Stimulated activated CD4-positive, alpha-beta T cell treated with anti-CD3 and anti-CD28 coated beads, Interleukin-4, amount 100 ng/mL, for 4 hours (primary cell): ENCODE results near the gene CLTRN.
A peak's percentile ranks its signal among the peaks of the same experiment; 100 is the strongest.
"Not testable (repeated sequence)": the region's sequence is repeated elsewhere in the genome, so short reads cannot be mapped to it uniquely, and the experiment has no call there.

ENCODE experiments used
- DNase-seq, 2 experiments: peaks; one replicate each; pipeline ENCODE4 v3.0.0-alpha.2; 2020

Gene CLTRN, protein sequence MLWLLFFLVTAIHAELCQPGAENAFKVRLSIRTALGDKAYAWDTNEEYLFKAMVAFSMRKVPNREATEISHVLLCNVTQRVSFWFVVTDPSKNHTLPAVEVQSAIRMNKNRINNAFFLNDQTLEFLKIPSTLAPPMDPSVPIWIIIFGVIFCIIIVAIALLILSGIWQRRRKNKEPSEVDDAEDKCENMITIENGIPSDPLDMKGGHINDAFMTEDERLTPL

DNA sequence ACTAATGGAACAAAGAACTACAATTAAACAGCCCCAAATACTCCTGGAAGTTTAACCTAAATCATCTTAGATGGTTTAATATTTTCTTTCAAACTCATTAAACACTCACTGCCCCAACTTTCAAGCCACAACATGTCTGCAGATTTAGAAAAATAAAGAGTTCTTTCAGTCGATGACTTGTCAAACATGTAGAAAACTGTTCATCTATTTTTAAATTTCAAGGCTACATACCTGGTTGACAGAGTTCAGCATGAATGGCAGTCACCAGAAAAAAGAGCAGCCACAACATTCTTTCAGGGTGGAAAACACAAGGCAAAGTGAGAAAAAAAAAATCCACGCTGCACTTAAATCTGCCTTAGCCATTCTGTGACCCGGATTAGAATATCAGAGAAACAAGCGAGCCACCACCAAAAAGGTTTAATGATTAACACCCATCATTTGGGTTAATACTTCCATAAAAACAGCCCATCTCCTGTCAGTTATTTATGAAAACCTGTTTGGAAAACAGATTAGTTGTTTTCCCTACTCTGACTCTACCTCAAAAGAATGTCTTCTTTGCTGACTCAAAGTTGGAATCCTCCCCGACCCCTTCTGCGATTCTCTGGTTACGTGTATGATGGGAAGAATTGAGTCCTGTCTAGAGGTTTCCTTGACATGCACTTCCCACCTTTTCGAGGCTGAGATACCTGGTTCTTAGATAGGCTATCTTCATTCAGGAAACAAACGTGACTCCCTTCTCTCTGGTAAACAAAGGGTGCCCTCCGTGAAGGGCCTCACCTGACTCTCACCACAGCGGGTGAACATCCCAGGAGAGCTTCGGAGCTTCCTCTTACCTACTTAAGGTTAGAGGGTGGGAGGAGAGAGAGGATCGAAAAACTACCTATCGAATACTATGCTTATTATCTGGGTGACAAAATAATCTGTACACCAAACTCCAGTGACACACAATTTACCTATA lies at the start of gene CLTRN:
Gene CLTRN (minus strand): TSS at position 319 of the 958 bp plus-strand sequence. CDS start 30 bp downstream, at position 289.
- DNase-seq: no peak

DNA sequence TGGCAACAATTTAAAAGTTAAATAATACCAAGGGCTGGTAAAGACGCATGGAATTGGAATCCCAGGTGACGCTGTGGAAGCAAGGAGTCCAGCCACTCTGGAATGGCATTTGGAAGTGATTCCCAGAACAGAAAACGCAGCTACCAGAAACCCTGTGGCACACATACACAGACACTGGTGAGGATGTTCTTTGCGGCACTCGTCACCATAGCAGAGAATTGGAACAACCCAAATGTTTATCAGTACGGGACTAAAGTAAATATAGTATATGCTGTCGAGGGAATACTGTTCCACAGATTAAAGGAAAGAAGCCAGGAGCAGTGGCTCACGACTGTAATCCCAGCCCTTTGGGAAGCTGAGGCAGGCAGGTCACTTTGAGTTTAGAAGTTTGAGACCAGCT lies 39.7 kb upstream of the CLTRN start:
- not testable (repeated sequence) for DNase-seq

DNA sequence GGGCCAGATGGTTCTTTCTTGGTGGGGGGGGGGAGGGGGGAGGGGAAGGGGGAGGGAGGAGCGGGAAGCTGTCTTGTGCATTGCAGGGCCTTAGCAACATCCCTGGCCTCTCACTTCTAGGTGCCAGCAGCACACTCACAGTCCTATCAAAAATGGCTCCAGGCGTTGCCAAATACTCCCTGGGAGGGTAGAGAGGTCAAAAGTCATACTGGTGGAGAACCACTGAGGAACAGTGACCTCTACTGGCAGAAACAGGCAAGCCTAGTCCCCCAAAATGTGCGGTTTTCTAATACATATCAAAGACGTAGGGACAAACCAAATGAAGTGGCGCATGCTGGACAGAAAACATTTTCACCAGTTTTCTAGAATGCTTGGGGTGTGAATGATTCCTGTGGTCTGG lies 39.2 kb upstream of the CLTRN start:
- not testable (repeated sequence) for DNase-seq

DNA sequence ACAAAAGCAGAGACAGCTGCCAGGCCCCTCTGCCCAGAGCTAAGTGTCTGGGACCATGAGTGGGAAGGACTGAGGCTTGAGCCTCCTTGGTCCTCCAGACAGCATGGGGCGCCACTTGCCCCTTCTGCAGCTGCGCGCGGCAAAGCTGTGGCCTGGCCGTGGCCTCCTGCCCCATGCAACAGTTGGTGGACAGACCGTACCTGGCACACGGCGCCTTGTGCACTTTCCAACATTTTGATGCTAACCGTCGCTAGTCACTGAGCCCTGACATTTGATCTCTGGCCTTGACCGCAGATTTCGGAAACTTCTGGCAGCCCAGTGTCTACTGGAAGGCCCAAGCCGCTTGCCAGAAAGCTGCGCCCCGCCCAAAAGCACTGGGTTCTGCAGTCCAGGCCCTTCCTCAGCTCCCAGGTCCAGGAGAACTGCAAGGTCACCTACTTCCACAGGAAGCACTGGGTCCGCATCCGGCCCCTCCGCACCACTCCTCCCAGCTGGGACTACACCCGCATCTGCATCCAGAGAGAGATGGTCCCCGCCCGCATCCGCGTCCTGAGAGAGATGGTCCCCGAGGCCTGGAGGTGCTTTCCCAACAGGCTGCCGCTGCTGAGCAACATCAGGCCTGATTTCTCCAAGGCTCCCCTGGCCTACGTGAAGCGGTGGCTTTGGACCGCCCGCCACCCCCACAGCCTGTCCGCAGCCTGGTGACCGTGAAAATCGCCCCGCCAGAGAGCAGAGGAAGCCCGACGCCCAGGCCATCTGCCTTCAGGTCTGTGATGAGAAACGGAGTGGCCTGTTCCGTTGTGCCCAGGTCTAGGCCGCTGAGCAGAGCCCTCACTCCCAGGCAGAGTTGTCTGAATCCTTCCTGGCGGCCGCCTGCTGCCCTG lies 38.1 kb upstream of the CLTRN start:
- no peak for DNase-seq

DNA sequence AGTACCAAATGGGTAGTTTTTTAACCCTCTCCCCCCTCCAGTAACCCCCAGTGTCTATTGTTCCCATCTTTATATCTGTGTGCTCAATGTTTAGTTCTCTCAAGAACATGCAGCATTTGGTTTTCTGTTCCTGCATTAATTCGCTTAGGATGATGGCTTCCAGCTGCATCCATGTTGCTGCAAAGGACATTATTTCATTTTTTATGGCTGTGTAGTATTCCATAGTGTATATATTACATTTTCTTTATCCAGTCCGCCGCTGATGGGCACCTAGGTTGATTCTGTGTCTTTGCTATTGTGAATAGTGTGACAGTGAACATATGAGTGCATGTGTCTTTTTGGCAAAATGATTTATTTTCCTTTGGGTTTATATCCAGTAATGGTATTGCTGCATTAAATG lies 31.9 kb upstream of the CLTRN start:
- no peak for DNase-seq

DNA sequence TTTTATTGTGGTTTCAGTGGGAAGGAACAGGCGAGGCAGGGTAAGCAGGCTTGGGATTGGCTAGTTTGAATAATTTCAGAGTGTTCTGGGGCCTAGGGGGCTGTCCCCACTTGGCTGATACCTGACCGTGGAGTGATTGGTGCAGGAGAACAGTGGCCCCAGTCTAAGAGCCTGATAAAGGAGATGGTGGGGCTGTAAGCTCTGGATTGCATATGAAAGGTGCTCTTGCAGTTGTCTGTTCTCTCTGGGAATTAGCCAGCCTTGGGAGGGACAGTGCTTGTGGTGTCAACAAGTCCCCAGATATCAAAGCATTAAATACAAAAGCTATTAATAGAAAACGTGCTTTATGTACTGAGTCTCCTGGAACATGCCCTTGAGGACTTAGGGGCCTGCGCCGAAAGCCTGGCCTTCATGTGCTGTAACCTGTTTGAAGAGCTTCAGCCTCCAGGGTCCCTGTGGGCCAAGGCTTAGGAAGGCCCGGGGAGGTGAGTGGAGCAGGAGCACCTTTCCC lies 30.4 kb upstream of the CLTRN start:
- DNase-seq: no peak

DNA sequence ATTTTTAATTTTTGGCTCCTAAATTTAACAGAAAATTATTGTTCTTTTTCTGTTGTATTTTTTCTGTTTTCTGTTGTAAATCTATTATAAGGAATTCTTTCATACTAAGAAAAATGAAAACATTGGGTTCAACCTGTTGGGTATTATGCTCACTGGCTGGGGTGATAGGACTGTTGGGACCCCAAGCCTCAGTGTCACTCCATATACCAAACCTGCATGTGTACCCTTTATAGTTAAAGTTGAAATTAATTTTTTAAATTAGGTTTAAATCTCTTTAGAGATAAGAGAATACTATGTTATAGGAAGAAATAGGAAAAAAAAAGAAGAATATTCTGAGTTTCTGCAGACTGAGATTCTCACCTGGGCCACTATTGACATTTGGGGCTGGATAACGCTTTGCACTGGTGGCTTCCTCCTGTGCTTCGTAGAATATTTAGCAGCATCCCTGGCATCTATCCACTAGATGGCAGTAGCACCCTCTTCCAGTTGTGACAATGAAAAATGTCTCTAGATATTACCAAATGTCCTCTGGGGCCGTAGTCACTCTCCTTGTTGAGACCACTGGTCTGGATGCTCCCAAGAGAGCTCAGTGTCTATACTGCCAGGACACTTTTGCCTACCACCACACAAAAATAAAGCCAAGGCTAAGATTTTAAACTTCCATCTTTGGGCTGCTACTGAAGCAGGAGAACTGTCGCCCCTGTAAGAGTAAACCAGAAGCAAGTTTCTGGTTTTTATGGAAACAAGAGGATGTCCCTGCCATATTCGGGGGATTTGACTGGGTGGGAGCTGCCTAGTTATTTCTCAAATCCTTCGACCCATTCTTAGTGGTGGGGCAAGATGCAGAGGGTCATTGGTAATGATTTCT lies 22.4 kb upstream of the CLTRN start:
- DNase-seq: peak; percentile 14 to 31

DNA sequence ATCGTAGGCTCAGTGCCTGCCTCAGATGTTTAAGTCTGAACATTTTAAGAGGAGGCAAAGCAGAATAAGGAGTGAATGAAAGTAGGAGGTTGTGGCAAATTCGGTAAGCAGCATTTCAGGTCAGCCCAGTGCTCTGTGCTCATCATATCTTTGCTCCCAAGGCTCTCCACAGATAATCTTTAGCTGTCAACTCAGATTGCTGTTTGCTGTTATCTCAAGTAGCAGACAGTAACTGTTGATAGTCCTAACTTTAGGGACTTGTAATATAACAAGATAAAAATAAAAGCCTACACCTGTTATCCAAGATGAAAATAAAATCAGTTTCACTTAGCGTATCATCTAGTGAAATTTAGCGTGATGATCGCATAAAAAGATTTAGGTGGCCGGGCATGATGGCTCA lies 18.6 kb upstream of the CLTRN start:
- no peak for DNase-seq

DNA sequence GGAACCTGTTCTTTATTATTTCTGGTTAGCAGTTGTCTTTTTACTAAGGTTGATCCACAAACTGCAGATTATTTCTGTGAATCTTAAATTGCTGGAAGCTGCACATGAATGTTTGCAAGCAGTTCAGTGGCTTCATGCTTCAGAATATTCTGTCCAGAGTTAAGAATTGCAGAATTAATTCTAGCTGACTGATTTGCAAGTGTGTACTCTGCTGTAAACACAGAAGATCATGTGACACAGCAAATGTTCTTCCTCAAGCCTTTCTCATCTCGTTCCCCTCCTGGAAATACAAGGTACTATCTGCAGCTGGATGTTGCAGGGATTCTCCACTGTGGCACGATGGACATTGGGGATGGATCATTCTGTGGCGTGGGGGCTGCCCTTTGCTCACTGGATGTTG lies 16.8 kb upstream of the CLTRN start:
- DNase-seq: no peak

DNA sequence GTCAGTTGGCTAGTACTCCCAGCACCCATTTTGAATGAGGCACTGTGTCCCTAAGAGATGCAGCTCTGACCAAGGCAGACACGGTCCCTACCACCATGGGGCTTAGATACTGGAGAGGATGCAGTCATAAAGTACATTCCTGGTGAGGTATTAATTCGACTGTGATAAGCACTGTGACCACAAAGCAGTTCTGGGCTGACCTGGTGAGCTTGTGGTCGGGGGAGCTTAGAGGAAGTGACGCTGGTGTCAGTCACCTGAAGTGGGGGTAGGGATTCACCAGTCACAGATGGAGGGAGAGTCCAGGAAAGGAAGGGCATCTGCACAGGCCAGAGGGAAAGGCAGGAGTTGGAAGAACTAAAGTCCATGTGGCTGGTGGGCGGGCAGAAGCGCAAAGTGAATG lies 15.8 kb upstream of the CLTRN start:
- no peak for DNase-seq

DNA sequence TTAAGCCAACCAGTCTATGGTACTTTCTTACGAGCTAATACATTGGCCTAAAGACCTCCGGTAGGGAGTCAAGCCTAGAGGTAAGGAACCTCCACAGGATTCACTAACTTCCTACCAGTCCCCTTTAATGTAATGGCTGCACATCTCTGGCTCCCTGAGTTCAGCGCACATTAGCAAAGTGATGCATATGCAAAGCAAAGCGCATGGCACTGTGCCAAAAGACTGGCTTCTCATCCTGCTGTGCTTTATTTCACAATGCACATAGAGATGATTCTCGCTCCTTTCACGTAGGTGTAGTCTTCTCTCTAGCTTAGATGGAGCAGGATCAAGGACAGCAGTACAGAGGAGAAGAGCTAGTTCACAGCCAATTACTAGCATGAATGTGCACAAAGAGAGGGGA lies 14.6 kb upstream of the CLTRN start:
- no peak for DNase-seq

DNA sequence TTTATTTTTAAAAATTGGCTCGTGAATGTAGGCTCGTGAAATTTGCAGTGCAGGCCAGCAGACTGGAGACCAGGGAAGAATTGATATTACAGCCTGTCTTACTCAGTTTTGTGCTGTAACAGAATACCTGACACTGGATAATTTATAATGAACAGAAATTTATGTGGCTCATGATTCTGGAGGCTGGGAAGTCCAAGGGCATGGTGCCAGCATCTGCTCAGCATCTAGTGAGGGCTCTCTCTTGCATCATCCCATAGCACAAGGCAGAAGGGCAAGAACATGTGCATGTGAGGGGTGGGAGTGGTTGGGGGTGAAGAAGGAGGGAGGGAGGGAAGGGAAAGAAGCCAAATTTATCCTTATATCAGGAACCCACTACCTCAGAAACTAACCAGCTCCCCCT lies 13.7 kb upstream of the CLTRN start:
- no peak for DNase-seq

DNA sequence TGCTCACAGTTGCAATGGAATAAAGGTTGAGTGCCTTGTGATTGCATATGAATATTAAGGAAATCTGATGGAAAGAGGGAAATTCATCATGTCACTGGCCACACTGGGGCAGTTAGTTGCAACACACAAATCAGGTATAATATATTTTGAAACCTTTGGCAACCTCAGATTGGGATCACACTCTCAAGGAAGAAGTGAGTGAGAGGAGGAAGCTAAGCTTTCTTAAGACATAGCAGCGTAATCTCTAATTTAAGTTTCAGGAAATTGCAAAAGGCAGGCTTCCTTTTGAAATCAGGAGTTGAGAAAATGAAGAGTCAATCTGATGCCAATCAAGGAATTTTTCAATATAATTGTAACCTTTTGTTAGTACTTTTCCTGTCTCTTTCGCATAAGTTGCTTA lies 12.3 kb upstream of the CLTRN start:
- no peak for DNase-seq

DNA sequence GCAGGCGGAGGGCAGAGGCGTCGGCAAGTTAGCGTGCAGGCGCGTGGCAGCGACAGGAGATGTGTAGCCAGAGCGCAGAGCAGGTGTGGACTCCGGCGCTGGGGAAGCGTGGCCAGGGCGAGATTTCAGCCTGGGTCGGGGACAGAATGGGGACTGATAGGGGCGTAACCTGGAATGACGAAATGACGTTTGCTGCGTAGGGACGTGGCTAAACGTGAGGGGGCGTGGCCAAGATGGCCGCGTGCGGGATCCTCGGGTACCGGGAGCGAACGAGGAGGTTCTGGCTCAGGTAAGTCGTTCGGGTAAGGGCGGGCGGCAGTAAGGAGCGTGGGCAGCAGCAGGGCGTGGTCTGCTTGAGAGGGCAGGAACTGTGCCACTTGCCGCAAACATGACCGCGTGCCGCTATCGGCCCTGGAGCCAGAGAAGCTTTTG lies 10.9 kb upstream of the CLTRN start:
- peak; percentile 75 to 85 for DNase-seq

DNA sequence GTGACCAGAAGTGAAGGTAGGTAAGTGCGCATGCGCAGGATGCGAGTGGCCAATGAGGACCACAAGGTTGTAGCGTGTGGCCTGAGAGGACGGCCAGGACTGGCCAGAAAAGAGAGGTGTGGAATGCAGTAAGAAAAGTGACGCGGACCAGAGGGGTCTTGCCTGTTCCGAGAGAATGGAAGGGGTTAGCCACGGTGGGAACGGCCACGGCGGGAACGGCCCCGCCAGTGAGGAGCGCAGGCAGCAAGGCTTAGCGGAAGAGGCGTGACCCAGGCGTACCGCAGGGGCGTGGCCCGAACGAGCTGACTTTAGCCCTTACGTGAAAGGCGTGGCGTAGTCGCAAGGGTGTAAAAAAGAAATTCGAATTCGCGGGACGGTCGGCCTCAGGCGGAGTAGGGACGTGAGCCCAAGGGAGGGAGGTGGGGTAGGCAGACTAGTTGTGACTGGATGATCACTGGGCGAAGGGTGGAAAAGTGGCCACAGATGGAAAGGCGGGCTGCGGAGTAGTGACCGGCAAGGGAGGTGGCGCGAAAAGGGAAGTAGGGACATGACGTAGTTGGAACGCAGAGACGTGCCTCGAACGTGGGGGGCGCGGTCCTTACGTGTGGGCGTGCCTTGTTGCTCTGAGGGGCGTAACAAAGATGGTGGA lies 10.4 kb upstream of the CLTRN start:
- DNase-seq: peak; percentile 79 to 89

DNA sequence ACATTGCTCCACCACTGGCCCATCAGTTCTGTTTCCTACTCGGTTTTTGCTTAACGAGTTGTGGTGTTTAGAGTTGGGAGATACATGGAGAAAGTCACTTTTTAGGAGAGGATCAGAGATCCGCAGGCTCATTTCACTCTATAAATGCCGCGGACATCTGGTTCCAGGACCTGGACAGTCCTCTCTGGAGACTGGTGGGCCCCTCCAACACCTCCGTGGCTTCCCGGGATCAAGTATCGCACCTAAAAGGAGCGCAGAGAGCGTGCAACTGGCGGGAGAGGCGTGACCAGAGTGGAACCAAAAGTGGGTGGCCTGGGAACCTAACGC lies 9.9 kb upstream of the CLTRN start:
- no peak for DNase-seq

DNA sequence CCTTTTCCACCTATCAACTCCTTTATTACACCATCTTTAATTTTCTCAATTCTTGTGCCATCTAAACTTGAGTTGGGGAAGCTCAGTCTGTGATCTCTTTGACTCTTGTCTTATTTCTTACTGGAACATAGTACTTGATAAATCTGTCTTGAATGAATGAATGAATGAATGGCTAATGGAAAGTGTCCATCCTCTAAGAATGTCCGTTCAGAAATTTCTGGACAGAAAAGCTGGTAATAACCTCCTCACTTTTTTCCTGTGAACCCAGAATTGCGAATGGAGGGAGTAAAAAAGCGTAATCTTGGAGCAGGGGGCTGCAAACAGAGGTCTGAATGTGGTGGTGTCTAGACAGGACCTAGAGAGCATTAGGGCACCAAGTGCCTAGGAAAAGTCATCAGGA lies 9.4 kb upstream of the CLTRN start:
- DNase-seq: no peak

DNA sequence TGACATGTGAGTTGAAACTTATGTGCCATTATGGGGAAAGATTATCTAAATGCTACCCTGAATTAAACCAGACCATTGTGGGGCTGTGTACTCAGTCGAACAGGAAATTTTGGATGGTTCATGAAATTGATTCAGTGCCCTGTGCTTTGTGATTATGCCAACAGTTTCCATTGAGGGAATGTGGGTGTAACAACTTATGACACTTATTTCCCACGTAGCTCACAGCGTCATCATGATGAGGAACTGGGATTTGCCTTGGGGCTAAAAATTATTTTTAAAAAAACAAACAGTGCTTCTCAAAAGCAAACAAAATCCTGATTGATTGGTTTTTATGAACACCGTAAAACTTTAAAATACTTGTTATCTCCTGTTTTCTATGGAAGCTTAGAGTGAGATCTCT lies 8.3 kb upstream of the CLTRN start:
- DNase-seq: no peak

DNA sequence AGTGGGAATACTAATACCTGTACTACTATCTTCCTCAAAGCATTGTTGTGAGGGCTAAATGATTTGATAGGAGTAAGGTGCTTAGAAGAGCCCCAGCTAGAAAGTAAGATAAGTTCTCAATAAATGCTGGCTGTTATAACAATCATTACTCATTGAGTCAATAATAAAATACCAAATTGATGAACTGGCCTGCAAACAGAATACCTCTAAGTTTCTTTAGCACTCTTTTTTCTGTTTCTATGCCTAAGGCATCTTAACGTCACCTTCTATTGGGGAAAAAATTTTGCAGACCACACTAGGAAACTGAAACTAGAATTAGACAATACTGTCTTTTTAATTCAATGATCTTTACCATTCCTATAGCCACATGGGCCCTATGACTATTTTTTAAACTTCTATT lies 1.2 kb downstream of the CLTRN start:
- no peak for DNase-seq

DNA sequence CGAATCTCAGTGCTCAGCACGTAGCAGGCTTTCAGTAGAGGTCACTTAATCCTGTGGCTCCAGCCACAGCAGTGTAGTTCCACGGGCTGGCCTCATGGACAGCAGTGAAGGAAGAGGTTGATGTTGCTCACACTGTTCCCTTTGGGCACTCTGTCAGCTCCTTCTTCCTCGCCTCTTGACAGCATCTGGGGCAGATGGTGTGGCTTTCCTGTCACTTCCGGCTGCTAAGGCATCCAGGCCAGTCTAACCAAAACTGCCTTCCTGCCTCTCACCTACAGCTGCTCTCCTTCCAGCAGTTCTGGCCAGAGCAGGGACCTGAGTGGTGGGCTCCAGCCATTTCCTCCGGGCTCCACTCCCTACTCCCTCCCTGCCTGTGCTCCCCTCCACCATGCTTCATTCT lies 9.8 kb downstream of the CLTRN start:
- DNase-seq: not testable (repeated sequence)

DNA sequence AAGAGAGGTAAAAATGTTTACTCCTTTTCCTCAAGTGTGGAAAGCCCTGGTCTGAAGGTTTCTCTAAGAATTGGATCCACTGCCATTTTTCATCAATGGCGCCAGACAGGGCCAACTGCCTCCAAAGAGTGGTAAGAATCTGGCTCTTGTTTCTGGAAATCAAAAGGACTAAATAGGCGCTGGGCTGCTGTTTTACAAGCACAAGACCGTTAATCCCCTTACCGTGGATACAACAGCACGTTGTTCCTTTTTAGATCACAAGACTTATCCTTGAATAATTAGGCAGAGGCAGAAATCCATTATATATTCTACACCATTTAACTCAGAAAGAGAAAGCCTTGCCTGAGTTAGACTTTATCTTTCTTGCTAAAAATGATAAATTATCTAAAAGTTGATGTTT lies 10.6 kb downstream of the CLTRN start:
- DNase-seq: no peak

DNA sequence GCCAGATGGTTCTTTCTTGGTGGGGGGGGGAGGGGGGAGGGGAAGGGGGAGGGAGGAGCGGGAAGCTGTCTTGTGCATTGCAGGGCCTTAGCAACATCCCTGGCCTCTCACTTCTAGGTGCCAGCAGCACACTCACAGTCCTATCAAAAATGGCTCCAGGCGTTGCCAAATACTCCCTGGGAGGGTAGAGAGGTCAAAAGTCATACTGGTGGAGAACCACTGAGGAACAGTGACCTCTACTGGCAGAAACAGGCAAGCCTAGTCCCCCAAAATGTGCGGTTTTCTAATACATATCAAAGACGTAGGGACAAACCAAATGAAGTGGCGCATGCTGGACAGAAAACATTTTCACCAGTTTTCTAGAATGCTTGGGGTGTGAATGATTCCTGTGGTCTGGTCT lies 17.1 kb downstream of the CLTRN start:
- DNase-seq: not testable (repeated sequence)
